ENCODE measurements around the gene FYN. TPM values are rescaled to one million over a fixed set of nuclear protein-coding genes. Genes with fewer than 3 reads are reported as not detected.

The FYN gene
- total RNA-seq, 4 donors from 2014 or later = 16.3 to 288 (median 52.2) TPM

DNA sequence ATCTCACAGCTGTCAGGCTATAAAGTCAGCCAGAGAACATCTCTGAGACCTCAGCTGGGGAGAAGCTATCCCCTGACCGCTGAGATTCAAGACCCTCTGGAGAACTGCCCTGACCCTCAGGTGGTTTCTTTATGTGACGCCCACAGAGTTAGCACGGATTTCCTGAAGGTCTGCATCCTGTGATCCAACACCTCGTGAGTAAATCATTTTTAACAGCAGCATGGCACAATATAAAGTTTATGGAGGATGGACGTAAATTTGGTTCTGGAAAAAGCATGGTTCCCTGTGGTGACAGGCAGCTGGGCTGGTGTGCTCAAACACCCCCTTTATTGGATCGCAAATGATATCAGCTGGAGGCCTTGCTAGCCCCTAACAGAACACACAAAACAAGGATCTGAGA is 242.2 kb downstream of the FYN start:
- in situ Hi-C loops (cut with MboI; ENCODE audit: low pct_ligation_motif_present in 1 of 4, low pct_unique_long_range_greater_than_20kb in 1 of 4, low sequenced_read_pairs in 3 of 4) (loop anchor here (25.0 kb wide), 3 partner anchors 244 to 369 kb away; a partner anchor contains a TSS), intact Hi-C loops (cut with DNase I; ENCODE audit: low total_unique reads) (no loop called here)
- H3K27ac ChIP-seq = peak overlapping the region in 3 of 4 donors; percentile 56 to 72 (median 61)
- no peaks in the 10 kb centered on the region for H3K36me3 ChIP-seq
- H3K9me3 ChIP-seq = no peaks in the 10 kb centered on the region
- no peak for DNase-seq
- TF ChIP-seq, protein P1, sequence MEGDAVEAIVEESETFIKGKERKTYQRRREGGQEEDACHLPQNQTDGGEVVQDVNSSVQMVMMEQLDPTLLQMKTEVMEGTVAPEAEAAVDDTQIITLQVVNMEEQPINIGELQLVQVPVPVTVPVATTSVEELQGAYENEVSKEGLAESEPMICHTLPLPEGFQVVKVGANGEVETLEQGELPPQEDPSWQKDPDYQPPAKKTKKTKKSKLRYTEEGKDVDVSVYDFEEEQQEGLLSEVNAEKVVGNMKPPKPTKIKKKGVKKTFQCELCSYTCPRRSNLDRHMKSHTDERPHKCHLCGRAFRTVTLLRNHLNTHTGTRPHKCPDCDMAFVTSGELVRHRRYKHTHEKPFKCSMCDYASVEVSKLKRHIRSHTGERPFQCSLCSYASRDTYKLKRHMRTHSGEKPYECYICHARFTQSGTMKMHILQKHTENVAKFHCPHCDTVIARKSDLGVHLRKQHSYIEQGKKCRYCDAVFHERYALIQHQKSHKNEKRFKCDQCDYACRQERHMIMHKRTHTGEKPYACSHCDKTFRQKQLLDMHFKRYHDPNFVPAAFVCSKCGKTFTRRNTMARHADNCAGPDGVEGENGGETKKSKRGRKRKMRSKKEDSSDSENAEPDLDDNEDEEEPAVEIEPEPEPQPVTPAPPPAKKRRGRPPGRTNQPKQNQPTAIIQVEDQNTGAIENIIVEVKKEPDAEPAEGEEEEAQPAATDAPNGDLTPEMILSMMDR (IDR thresholded peaks at IDR 0.05) = no peak
- no peak for TF ChIP-seq EP300 (IDR thresholded peaks at IDR 0.05; ENCODE audit: low read depth)
- TF ChIP-seq POLR2A (IDR thresholded peaks at IDR 0.05) = no peak
- TF ChIP-seq POLR2AphosphoS5 (IDR thresholded peaks at IDR 0.05) = no peak
- no peak overlapping the region for H3K4me3 ChIP-seq
- 49% methylated on average over 6 of the region's 6 CpGs; no CpG with 5 or more reads in 1 of the 2 donors for WGBS, 2 donors (ENCODE audit: low coverage in 1 of 2)
- H3K27me3 ChIP-seq = no peaks in the 10 kb centered on the region
- H3K4me1 ChIP-seq = peaks cover 0 to 23% (median 17%) of the 10 kb centered on the region in 4 donors

DNA sequence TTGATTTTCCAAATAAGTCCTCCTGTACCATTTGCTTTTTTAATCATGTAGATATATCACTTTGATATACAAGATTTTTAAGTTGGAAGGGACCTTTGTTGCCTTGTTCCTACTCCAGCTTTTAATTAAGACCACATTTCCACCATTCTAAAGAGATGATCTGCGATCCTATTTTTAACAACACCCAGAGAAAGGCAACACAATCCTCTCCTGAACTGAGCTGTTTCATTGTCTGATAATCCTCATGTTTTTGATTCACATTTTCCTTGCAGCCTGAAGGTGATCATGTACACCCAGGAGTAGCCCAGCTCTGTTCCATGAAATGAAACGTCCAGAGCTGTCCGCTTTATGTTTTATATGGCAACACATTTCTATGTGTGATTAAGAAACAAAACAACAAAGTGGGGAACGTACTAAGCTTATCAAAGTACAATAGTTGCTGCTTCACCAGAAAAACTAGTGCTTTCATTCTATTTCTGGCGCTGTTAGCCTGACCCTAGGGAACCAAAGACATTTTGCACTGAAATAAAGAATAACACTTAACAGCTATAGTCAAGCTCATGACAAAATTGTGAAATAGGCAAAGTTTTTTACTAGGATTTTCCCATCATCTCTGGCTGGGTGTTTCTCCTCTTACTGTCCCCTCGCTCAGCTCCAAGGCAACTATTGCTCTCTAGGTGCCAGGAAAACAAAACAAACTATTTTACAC is 245.0 kb downstream of the FYN start:
- intact Hi-C loops (cut with DNase I; ENCODE audit: low total_unique reads) = no loop called here
- Histone ChIP-seq H3K27me3 (no peaks in the 10 kb centered on the region), H3K36me3 (no peaks in the 10 kb centered on the region), H3K27ac (peak overlapping the region in 2 of 4 donors; percentile 16 to 23), H3K9me3 (no peaks in the 10 kb centered on the region), H3K4me1 (peaks cover 0 to 30% (median 19%) of the 10 kb centered on the region in 4 donors), H3K4me3 (no peak overlapping the region)
- 82 to 84% methylated on average over 5 to 6 of the region's 6 CpGs for WGBS, 2 donors (ENCODE audit: low coverage in 1 of 2)
- DNase-seq = no peak
- TF ChIP-seq POLR2AphosphoS5 (IDR thresholded peaks at IDR 0.05) (no peak), POLR2A (IDR thresholded peaks at IDR 0.05) (no peak), EP300 (IDR thresholded peaks at IDR 0.05; ENCODE audit: low read depth) (no peak)
- TF ChIP-seq, protein P1 (IDR thresholded peaks at IDR 0.05) = no peak
- in situ Hi-C loops (cut with MboI; ENCODE audit: low pct_ligation_motif_present in 1 of 4, low pct_unique_long_range_greater_than_20kb in 1 of 4, low sequenced_read_pairs in 3 of 4) = loop anchor here (25.0 kb wide), 3 partner anchors 241 to 366 kb away; a partner anchor contains a TSS

DNA sequence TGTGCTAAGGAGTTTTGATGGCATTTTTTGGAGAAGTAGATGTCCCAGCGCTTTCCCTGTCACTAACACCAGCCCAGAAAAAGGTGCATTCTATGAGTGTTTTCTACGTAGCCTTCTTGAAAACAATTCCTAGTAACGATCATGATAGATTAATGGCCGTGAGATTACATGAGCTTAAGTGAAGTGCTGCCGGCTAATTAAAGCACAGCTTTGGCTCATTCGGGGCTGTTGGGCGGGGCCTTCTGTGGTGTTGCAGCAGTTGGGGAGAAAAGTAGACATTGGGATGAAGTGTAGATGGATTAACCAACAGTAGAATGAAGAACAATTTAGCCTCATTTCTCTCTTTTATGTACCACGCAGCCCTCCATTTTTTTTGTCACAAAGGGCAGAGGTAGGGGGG is 246.8 kb downstream of the FYN start:
- Histone ChIP-seq H3K27ac (peak overlapping the region; percentile 58 to 75 (median 68)), H3K36me3 (no peaks in the 10 kb centered on the region), H3K9me3 (no peaks in the 10 kb centered on the region), H3K4me3 (peak overlapping the region in 1 of 4 donors; percentile 2), H3K4me1 (peaks cover 0 to 15% (median 9%) of the 10 kb centered on the region in 4 donors), H3K27me3 (no peaks in the 10 kb centered on the region)
- TF ChIP-seq POLR2A (IDR thresholded peaks at IDR 0.05) (no peak), EP300 (IDR thresholded peaks at IDR 0.05; ENCODE audit: low read depth) (no peak), POLR2AphosphoS5 (IDR thresholded peaks at IDR 0.05) (no peak)
- TF ChIP-seq, protein P1 (IDR thresholded peaks at IDR 0.05) = no peak
- intact Hi-C loops (cut with DNase I; ENCODE audit: low total_unique reads) (no loop called here), in situ Hi-C loops (cut with MboI; ENCODE audit: low pct_ligation_motif_present in 1 of 4, low pct_unique_long_range_greater_than_20kb in 1 of 4, low sequenced_read_pairs in 3 of 4) (loop anchor here (25.0 kb wide), 3 partner anchors 239 to 364 kb away; a partner anchor contains a TSS)
- DNase-seq = no peak
- 68 to 71% methylated on average over 5 to 8 of the region's 8 CpGs for WGBS, 2 donors (ENCODE audit: low coverage in 1 of 2)

DNA sequence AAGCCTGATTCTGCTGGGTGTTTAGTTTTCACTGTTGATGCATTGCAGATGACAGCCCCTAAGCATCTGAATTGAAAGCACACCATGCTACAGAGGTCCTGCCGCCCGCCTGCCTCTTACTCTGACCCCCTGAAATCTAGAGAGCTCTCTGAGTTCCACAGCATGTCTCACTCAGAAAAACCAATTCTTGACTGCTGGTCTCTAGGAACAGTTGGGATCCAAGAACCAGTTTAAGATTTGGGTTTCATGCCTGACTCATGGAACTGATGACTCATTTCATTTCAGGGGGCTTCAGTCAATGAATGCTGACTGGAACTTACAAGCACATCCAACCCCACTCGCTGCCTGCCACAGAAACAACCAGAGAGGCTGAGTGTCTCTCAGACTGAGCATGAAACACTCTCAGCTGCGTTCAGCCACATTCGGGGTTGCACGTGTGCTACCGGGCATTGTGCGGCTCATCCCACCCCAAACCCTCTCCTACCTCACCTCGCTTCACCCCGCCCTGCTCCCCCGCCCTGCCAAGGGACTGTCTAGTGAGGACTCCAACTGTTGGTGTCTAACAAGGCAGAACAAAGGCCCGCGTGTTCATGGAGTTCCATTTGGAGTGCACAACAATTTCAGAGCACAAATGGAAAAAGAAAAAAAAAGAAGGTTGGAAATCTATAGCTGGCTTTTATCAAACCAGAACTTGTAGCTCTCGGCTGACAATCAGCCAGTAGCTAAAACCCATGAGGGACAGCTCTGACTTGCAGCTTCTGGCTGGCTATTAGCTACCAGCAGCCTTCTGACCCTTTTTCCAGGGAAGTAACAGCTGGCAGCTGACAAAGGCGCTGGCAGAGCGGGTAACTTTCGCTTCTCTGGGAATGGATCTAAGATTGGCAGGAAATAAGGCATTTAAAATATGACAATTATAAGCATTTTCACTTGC is 247.5 kb downstream of the FYN start:
- no peak for DNase-seq
- in situ Hi-C loops (cut with MboI; ENCODE audit: low pct_ligation_motif_present in 1 of 4, low pct_unique_long_range_greater_than_20kb in 1 of 4, low sequenced_read_pairs in 3 of 4) (loop anchor here (25.0 kb wide), 3 partner anchors 238 to 363 kb away; a partner anchor contains a TSS), intact Hi-C loops (cut with DNase I; ENCODE audit: low total_unique reads) (no loop called here)
- no peaks in the 10 kb centered on the region for H3K9me3 ChIP-seq
- peak overlapping the region; percentile 58 to 75 (median 68) for H3K27ac ChIP-seq
- WGBS, 2 donors (ENCODE audit: low coverage in 1 of 2) = 74% methylated on average over 17 of the region's 17 CpGs; no CpG with 5 or more reads in 1 of the 2 donors
- H3K27me3 ChIP-seq = no peaks in the 10 kb centered on the region
- peaks cover 0 to 8% (median 3%) of the 10 kb centered on the region in 4 donors for H3K4me1 ChIP-seq
- no peaks in the 10 kb centered on the region for H3K36me3 ChIP-seq
- no peak for TF ChIP-seq POLR2AphosphoS5 (IDR thresholded peaks at IDR 0.05)
- TF ChIP-seq POLR2A (IDR thresholded peaks at IDR 0.05) = no peak
- TF ChIP-seq, protein P1 (IDR thresholded peaks at IDR 0.05) = no peak
- no peak for TF ChIP-seq EP300 (IDR thresholded peaks at IDR 0.05; ENCODE audit: low read depth)
- peak overlapping the region in 1 of 4 donors; percentile 2 for H3K4me3 ChIP-seq

Measured in transverse colon (tissue), 4 donors.